Umbilical cord (tissue), 2 donors: ENCODE measurements around the gene SCNN1G. TPM values are rescaled to one million over a fixed set of nuclear protein-coding genes. Genes with fewer than 3 reads are reported as not detected.
"Not testable (repeated sequence)": the region's sequence is repeated elsewhere in the genome, so short reads cannot be mapped to it uniquely, and the experiment has no call there.

Source experiments
- DNase-seq: peaks from one replicate; pipeline ENCODE4 v3.0.0-alpha.2; 2015; ENCODE audit warnings: low spot score
- total RNA-seq: library from RNA; depleted of rRNA; stranded (reverse); fragments of >200 nt; gene quantifications from one replicate; pipeline ENCODE4 v1.2.3, GENCODE V29; 2014; ENCODE audit warnings: low replicate concordance; ENCODE audit not compliant: insufficient read depth

SCNN1G gene
- total RNA-seq, 1 donor from 2014 or later: 0.48 TPM

DNA sequence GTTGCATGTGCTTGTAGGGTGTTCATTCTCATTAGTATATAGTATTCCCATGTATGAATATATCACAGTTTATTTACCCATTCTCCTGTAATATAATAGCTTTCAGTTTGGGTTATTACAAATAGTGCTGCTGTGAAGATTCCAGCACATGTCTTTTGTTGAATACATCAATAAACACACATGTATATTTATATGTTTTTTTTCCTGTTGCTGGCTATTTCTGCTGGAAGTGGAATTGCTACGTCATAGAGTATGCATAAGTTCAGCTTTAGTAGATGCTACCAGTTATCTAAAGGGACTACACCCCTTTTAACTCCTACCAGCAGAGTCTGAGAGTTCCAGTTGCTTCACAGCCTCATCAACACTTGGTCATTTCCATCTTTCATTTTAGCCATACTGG lies 67.3 kb downstream of the SCNN1G start:
- DNase-seq: no peak

- no peak for DNase-seq
These were observed 69.8 kb downstream of the SCNN1G start for GRCh38 chr16:23252310-23252709.

DNA sequence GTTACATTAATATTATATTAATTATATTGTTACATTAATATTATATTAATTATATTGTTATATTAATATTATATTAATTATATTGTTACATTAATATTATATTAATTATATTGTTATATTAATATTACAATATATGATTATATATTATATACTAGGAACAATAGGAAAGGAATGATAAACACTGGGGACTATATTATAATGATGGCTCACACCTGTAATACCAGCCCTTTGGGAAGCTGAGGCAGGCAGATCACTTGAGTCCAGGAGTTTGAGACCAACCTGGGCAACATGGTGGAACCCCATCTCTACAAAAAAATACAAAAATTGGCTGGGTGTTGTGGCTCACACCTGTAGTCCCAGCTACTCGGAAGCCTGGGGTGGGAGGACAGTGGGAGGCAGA lies 71.1 kb downstream of the SCNN1G start:
- not testable (repeated sequence) for DNase-seq

DNA sequence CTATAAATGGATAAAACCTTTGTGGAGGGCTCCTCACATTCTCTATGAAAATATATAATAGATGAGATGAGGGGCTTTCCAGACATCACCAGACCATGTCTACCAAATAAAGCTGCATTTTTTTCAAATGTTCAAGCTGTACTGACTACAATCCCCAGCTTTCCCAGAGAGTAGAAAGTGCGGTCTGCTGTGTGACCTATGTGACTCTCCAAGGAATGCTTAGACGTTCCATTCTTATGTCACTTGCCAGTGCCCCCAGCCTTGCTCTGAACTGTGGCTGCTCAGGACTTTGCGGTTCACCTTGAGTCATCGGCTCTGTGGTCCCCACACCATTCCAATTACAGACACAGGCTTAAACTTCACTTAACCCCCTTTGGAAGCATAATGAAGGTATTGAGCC lies 71.8 kb downstream of the SCNN1G start:
- no peak for DNase-seq

GRCh38 chr16:23255000-23255399 lies 72.5 kb downstream of the SCNN1G start:
- no peak for DNase-seq

DNA sequence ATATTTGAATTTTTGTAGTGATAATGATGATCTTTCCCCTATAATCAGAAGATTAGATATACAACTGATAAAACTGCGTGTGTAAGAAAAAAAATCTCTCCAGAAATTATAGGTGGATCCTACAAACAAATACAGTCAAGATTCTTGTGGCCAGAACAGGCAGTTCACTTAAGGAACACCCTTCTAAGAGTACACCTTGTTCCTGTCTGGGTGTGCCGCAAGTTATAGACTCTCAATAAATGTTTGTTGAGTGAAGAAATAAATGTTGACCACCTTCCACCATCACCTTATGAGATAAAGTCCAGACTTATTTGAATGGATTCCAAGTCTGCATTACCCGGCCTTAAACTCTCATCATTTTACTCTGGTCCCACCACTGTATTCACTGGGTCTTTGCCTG lies 73.9 kb downstream of the SCNN1G start:
- no peak for DNase-seq

DNA sequence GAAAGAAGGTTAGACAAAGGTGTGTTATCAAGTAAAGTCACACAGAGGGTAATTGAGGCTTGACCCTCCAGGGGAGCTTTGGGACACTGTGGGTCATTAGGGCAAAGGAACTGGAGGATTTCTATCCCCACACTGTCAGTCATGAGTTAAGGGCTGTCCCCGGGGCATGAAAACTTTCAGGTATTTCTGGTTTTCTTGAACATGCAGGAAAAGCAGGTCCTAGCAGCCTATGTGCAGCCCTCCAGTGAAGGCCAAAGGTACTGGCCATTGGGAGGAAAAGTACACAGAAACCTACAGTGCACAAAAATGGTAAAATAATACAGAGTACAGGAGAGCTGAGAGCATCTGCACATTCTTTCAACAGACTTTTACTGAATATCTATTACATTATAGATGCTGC lies 75.1 kb downstream of the SCNN1G start:
- peak; percentile 47 for DNase-seq

GRCh38 chr16:23258919-23259237 lies 76.3 kb downstream of the SCNN1G start:
- DNase-seq: no peak

Other genes with a start within 250 kb of the SCNN1G start
- gene USP31, start 33.3 kb upstream of the SCNN1G start, total RNA-seq: 6.7 TPM
- 1.2 TPM for gene SCNN1B, start 119.6 kb downstream of the SCNN1G start, total RNA-seq